ENCODE data around the gene FER1L5.

DNA sequence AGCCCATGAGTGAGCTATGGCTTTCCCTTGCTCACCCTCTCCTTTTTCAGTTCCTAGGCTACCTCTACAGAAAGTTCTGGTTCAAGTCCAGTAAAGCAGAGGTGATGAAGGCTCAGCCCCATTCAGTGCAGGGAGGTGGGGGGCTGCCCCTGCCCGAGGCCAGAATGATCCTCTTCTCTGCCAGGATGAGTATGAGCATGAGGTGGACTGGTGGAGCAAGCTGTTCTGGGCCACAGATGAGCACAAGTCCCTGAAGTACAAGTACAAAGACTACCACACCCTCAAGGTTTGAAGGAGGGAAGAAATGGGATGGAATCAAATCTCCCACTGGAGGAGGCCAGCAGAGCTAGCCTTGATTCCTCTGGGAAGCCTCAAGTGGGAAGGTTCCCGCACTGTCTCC, 54.9 kb downstream of the FER1L5 start:
- TF ChIP-seq, protein P1, sequence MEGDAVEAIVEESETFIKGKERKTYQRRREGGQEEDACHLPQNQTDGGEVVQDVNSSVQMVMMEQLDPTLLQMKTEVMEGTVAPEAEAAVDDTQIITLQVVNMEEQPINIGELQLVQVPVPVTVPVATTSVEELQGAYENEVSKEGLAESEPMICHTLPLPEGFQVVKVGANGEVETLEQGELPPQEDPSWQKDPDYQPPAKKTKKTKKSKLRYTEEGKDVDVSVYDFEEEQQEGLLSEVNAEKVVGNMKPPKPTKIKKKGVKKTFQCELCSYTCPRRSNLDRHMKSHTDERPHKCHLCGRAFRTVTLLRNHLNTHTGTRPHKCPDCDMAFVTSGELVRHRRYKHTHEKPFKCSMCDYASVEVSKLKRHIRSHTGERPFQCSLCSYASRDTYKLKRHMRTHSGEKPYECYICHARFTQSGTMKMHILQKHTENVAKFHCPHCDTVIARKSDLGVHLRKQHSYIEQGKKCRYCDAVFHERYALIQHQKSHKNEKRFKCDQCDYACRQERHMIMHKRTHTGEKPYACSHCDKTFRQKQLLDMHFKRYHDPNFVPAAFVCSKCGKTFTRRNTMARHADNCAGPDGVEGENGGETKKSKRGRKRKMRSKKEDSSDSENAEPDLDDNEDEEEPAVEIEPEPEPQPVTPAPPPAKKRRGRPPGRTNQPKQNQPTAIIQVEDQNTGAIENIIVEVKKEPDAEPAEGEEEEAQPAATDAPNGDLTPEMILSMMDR (IDR thresholded peaks at IDR 0.05), result no peak
- no peak for TF ChIP-seq POLR2A (IDR thresholded peaks at IDR 0.05)

Data from body of pancreas (tissue), 4 donors.